ENCODE results near the gene DCN. TPM values are rescaled to one million over a fixed set of nuclear protein-coding genes. Genes with fewer than 3 reads are reported as not detected.

Gene DCN
- total RNA-seq, 2 donors from 2014 or later = not detected

GRCh38 chr12:91179966-91180561, 2.6 kb downstream of the DCN start:
- no peaks in the 10 kb centered on the region for H3K36me3 Mint-ChIP-seq (ENCODE audit: low read depth)
- no peak overlapping the region for H3K27ac Mint-ChIP-seq
- ATAC-seq (no peak), DNase-seq (no peak)
- no peaks in the 10 kb centered on the region for H3K9me3 ChIP-seq (ENCODE audit: control insufficient read depth, low read length, poor library complexity, severe bottlenecking)
- H3K4me3 Mint-ChIP-seq = no peak overlapping the region
- peaks cover 19% of the 10 kb centered on the region for H3K27me3 Mint-ChIP-seq
- peaks cover 4% of the 10 kb centered on the region for H3K4me1 Mint-ChIP-seq

- Mint-ChIP-seq H3K36me3 (ENCODE audit: low read depth) (no peaks in the 10 kb centered on the region), H3K4me1 (peaks cover 4% of the 10 kb centered on the region), H3K27ac (no peak overlapping the region), H3K4me3 (no peak overlapping the region), H3K27me3 (peaks cover 19% of the 10 kb centered on the region)
- H3K9me3 ChIP-seq (ENCODE audit: control insufficient read depth, low read length, poor library complexity, severe bottlenecking) = no peaks in the 10 kb centered on the region
- ATAC-seq (no peak), DNase-seq (no peak)
These were observed 3.3 kb downstream of the DCN start for GRCh38 chr12:91179315-91179714.

- Mint-ChIP-seq H3K4me3 (no peak overlapping the region), H3K36me3 (ENCODE audit: low read depth) (no peaks in the 10 kb centered on the region), H3K4me1 (peaks cover 4% of the 10 kb centered on the region), H3K27ac (no peak overlapping the region), H3K27me3 (peaks cover 14% of the 10 kb centered on the region)
- DNase-seq (no peak), ATAC-seq (no peak)
- no peaks in the 10 kb centered on the region for H3K9me3 ChIP-seq (ENCODE audit: control insufficient read depth, low read length, poor library complexity, severe bottlenecking)
These were observed 3.8 kb downstream of the DCN start for GRCh38 chr12:91178781-91179180.

GRCh38 chr12:91178139-91178561, 4.5 kb downstream of the DCN start:
- Mint-ChIP-seq H3K27ac (no peak overlapping the region), H3K27me3 (peaks cover 11% of the 10 kb centered on the region), H3K4me3 (no peak overlapping the region), H3K4me1 (peaks cover 4% of the 10 kb centered on the region), H3K36me3 (ENCODE audit: low read depth) (no peaks in the 10 kb centered on the region)
- no peaks in the 10 kb centered on the region for H3K9me3 ChIP-seq (ENCODE audit: control insufficient read depth, low read length, poor library complexity, severe bottlenecking)
- ATAC-seq (no peak), DNase-seq (no peak)

- Mint-ChIP-seq H3K4me1 (peaks cover 4% of the 10 kb centered on the region), H3K4me3 (no peak overlapping the region), H3K27me3 (peaks cover 6% of the 10 kb centered on the region), H3K36me3 (ENCODE audit: low read depth) (no peaks in the 10 kb centered on the region), H3K27ac (no peak overlapping the region)
- DNase-seq (no peak), ATAC-seq (no peak)
- H3K9me3 ChIP-seq (ENCODE audit: control insufficient read depth, low read length, poor library complexity, severe bottlenecking) = no peaks in the 10 kb centered on the region
These were observed 5.2 kb downstream of the DCN start for GRCh38 chr12:91177381-91177780.

GRCh38 chr12:91176915-91177314, 5.7 kb downstream of the DCN start:
- Mint-ChIP-seq H3K4me1 (peaks cover 4% of the 10 kb centered on the region), H3K27ac (no peak overlapping the region)
- no peak for ATAC-seq

GRCh38 chr12:91176358-91176757, 6.3 kb downstream of the DCN start:
- Mint-ChIP-seq H3K4me1 (peaks cover 4% of the 10 kb centered on the region), H3K27me3 (peaks cover 6% of the 10 kb centered on the region), H3K4me3 (no peak overlapping the region), H3K27ac (no peak overlapping the region), H3K36me3 (ENCODE audit: low read depth) (no peaks in the 10 kb centered on the region)
- DNase-seq (no peak), ATAC-seq (no peak)
- no peaks in the 10 kb centered on the region for H3K9me3 ChIP-seq (ENCODE audit: control insufficient read depth, low read length, poor library complexity, severe bottlenecking)

More at GRCh38 chr12:91176915-91177314, 5.7 kb downstream of the DCN start:
- Mint-ChIP-seq H3K27me3 (peaks cover 6% of the 10 kb centered on the region), H3K36me3 (ENCODE audit: low read depth) (no peaks in the 10 kb centered on the region), H3K4me3 (no peak overlapping the region)
- no peak for DNase-seq
- no peaks in the 10 kb centered on the region for H3K9me3 ChIP-seq (ENCODE audit: control insufficient read depth, low read length, poor library complexity, severe bottlenecking)

- DNase-seq (no peak), ATAC-seq (no peak)
- Mint-ChIP-seq H3K4me3 (no peak overlapping the region), H3K4me1 (peaks cover under 1% of the 10 kb centered on the region), H3K27me3 (peaks cover 8% of the 10 kb centered on the region), H3K36me3 (ENCODE audit: low read depth) (no peaks in the 10 kb centered on the region), H3K27ac (no peak overlapping the region)
- no peaks in the 10 kb centered on the region for H3K9me3 ChIP-seq (ENCODE audit: control insufficient read depth, low read length, poor library complexity, severe bottlenecking)
These were observed 9.5 kb downstream of the DCN start for GRCh38 chr12:91173124-91173523.

- no peak for DNase-seq
- H3K4me1 Mint-ChIP-seq = no peaks in the 10 kb centered on the region
- ATAC-seq = no peak
- no peak overlapping the region for H3K27ac Mint-ChIP-seq
- H3K4me3 Mint-ChIP-seq = no peak overlapping the region
- H3K36me3 Mint-ChIP-seq (ENCODE audit: low read depth) = no peaks in the 10 kb centered on the region
- H3K27me3 Mint-ChIP-seq = peaks cover 11% of the 10 kb centered on the region
- H3K9me3 ChIP-seq (ENCODE audit: control insufficient read depth, low read length, poor library complexity, severe bottlenecking) = no peaks in the 10 kb centered on the region
These were observed 10.5 kb downstream of the DCN start for GRCh38 chr12:91172096-91172495.

- Mint-ChIP-seq H3K27ac (no peak overlapping the region), H3K36me3 (ENCODE audit: low read depth) (no peaks in the 10 kb centered on the region), H3K27me3 (peaks cover 6% of the 10 kb centered on the region), H3K4me1 (no peaks in the 10 kb centered on the region), H3K4me3 (no peak overlapping the region)
- DNase-seq (no peak), ATAC-seq (no peak)
- H3K9me3 ChIP-seq (ENCODE audit: control insufficient read depth, low read length, poor library complexity, severe bottlenecking) = no peaks in the 10 kb centered on the region
These were observed 11.1 kb downstream of the DCN start for GRCh38 chr12:91171476-91171875.

- no peaks in the 10 kb centered on the region for H3K4me1 Mint-ChIP-seq
- DNase-seq (no peak), ATAC-seq (no peak)
- no peaks in the 10 kb centered on the region for H3K9me3 ChIP-seq (ENCODE audit: control insufficient read depth, low read length, poor library complexity, severe bottlenecking)
- no peak overlapping the region for H3K27ac Mint-ChIP-seq
- H3K27me3 Mint-ChIP-seq = peaks cover 4% of the 10 kb centered on the region
- no peak overlapping the region for H3K4me3 Mint-ChIP-seq
- H3K36me3 Mint-ChIP-seq (ENCODE audit: low read depth) = no peaks in the 10 kb centered on the region
These were observed 19.5 kb downstream of the DCN start for GRCh38 chr12:91163116-91163515.

- ATAC-seq (no peak), DNase-seq (no peak)
- Mint-ChIP-seq H3K4me1 (no peaks in the 10 kb centered on the region), H3K27me3 (no peaks in the 10 kb centered on the region), H3K36me3 (ENCODE audit: low read depth) (no peaks in the 10 kb centered on the region), H3K4me3 (no peak overlapping the region), H3K27ac (no peak overlapping the region)
- H3K9me3 ChIP-seq (ENCODE audit: control insufficient read depth, low read length, poor library complexity, severe bottlenecking) = no peaks in the 10 kb centered on the region
These were observed 21.6 kb downstream of the DCN start for GRCh38 chr12:91161009-91161408.

GRCh38 chr12:91155990-91156389, 26.6 kb downstream of the DCN start:
- no peaks in the 10 kb centered on the region for H3K9me3 ChIP-seq (ENCODE audit: control insufficient read depth, low read length, poor library complexity, severe bottlenecking)
- DNase-seq (no peak), ATAC-seq (no peak)
- H3K4me1 Mint-ChIP-seq = no peaks in the 10 kb centered on the region
- no peaks in the 10 kb centered on the region for H3K36me3 Mint-ChIP-seq (ENCODE audit: low read depth)
- H3K27me3 Mint-ChIP-seq = no peaks in the 10 kb centered on the region
- no peak overlapping the region for H3K27ac Mint-ChIP-seq
- no peak overlapping the region for H3K4me3 Mint-ChIP-seq

GRCh38 chr12:91154131-91154530, 28.5 kb downstream of the DCN start:
- Mint-ChIP-seq H3K36me3 (ENCODE audit: low read depth) (no peaks in the 10 kb centered on the region), H3K27me3 (no peaks in the 10 kb centered on the region), H3K4me3 (no peak overlapping the region)

More at GRCh38 chr12:91154131-91154530, 28.5 kb downstream of the DCN start:
- Mint-ChIP-seq H3K27ac (no peak overlapping the region), H3K4me1 (no peaks in the 10 kb centered on the region)
- DNase-seq (no peak), ATAC-seq (no peak)
- H3K9me3 ChIP-seq (ENCODE audit: control insufficient read depth, low read length, poor library complexity, severe bottlenecking) = no peaks in the 10 kb centered on the region
